ENCODE results near the gene ANKFY1.

The ANKFY1 gene

GRCh38 chr17:4161967-4162305 is 101.8 kb downstream of the ANKFY1 start:
- TF ChIP-seq ZNF8 (CRISPR knock-in tag; IDR thresholded peaks at IDR 0.05): no peak
- TF ChIP-seq ISL1 (CRISPR knock-in tag; IDR thresholded peaks at IDR 0.05): no peak
- TF ChIP-seq CSDC2 (CRISPR knock-in tag; IDR thresholded peaks at IDR 0.05): no peak
- peak; percentile 10; the same call in 2 of the 3 replicates for ATAC-seq

GRCh38 chr17:4161192-4161966 is 102.4 kb downstream of the ANKFY1 start:
- peak; percentile 61 for ATAC-seq
- TF ChIP-seq CSRNP3 (CRISPR knock-in tag; IDR thresholded peaks at IDR 0.05) (no peak), ZC3H10 (CRISPR knock-in tag; IDR thresholded peaks at IDR 0.05) (no peak), SNAI2 (CRISPR knock-in tag; IDR thresholded peaks at IDR 0.05) (no peak), TCF4 (CRISPR knock-in tag; IDR thresholded peaks at IDR 0.05; ENCODE audit: borderline replicate concordance) (no peak), ISL1 (CRISPR knock-in tag; IDR thresholded peaks at IDR 0.05) (no peak), GLIS3 (CRISPR knock-in tag; IDR thresholded peaks at IDR 0.05) (no peak), ZNF70 (CRISPR knock-in tag; IDR thresholded peaks at IDR 0.05) (no peak), BACH2 (CRISPR knock-in tag; IDR thresholded peaks at IDR 0.05; ENCODE audit: borderline replicate concordance) (no peak), ARNTL (CRISPR knock-in tag; IDR thresholded peaks at IDR 0.05; ENCODE audit: borderline replicate concordance, low read depth) (no peak), ZNF8 (CRISPR knock-in tag; IDR thresholded peaks at IDR 0.05) (no peak), ZFP30 (CRISPR knock-in tag; IDR thresholded peaks at IDR 0.05) (no peak), TSHZ2 (CRISPR knock-in tag; IDR thresholded peaks at IDR 0.05) (no peak), CSDC2 (CRISPR knock-in tag; IDR thresholded peaks at IDR 0.05) (no peak), PPARA (CRISPR knock-in tag; IDR thresholded peaks at IDR 0.05; ENCODE audit: borderline replicate concordance) (no peak)

GRCh38 chr17:4160294-4160859 is 103.4 kb downstream of the ANKFY1 start:
- TF ChIP-seq ISL1 (CRISPR knock-in tag; IDR thresholded peaks at IDR 0.05) (no peak), BACH2 (CRISPR knock-in tag; IDR thresholded peaks at IDR 0.05; ENCODE audit: borderline replicate concordance) (no peak), ZFP3 (CRISPR knock-in tag; IDR thresholded peaks at IDR 0.05) (no peak), CSRNP3 (CRISPR knock-in tag; IDR thresholded peaks at IDR 0.05) (no peak), PATZ1 (CRISPR knock-in tag; IDR thresholded peaks at IDR 0.05; ENCODE audit: borderline replicate concordance) (no peak), TSHZ2 (CRISPR knock-in tag; IDR thresholded peaks at IDR 0.05) (no peak), TOX (CRISPR knock-in tag; IDR thresholded peaks at IDR 0.05; ENCODE audit: borderline replicate concordance) (no peak), SNAI2 (CRISPR knock-in tag; IDR thresholded peaks at IDR 0.05) (no peak), GLIS3 (CRISPR knock-in tag; IDR thresholded peaks at IDR 0.05) (no peak), PPARA (CRISPR knock-in tag; IDR thresholded peaks at IDR 0.05; ENCODE audit: borderline replicate concordance) (no peak), CREB5 (CRISPR knock-in tag; IDR thresholded peaks at IDR 0.05; ENCODE audit: low read depth) (no peak), ZNF70 (CRISPR knock-in tag; IDR thresholded peaks at IDR 0.05) (no peak), ZNF8 (CRISPR knock-in tag; IDR thresholded peaks at IDR 0.05) (no peak), TCF4 (CRISPR knock-in tag; IDR thresholded peaks at IDR 0.05; ENCODE audit: borderline replicate concordance) (no peak), ZFP30 (CRISPR knock-in tag; IDR thresholded peaks at IDR 0.05) (no peak), OSR1 (CRISPR knock-in tag; IDR thresholded peaks at IDR 0.05) (no peak), ZNF565 (CRISPR knock-in tag; conservative IDR thresholded peaks at IDR 0.05; ENCODE audit: low read depth) (no peak), POU6F1 (CRISPR knock-in tag; IDR thresholded peaks at IDR 0.05; ENCODE audit: borderline replicate concordance, low read depth) (no peak)
- no peak for ATAC-seq

Measured in SK-N-SH treated with all-trans-retinoic acid at 6 μM for 48 hours (cell line).